HG02610 (cell line): ENCODE measurements around the gene TAAR1.

ENCODE experiments used
- ATAC-seq: cut with Tn5 transposase; IDR thresholded peaks from one replicate; pipeline ENCODE4 v1.9.1; 2021; ENCODE audit warnings: mild to moderate bottlenecking, moderate library complexity; ENCODE audit not compliant: unreplicated experiment

TAAR1 gene

GRCh38 chr6:132598473-132598872 lies 60.5 kb downstream of the TAAR1 start:
- no peak for ATAC-seq

DNA sequence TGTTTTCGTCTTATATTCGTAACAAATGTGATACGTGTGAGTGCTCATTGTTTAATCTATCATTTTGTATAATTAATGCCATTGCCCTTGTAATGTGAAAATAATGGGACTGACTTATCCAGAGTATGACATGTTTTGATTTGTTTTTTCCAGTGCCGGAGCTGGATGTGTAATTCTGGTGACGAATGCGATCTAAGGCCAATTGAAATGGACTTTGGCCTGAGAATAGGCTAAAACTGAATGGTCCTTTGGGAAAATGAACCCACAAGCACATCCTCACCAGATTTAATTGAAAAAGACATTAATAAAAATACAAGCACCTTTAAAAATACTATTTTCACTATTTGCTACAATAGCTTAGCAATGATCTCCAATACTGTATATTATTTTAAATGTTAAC lies 62.8 kb downstream of the TAAR1 start:
- no peak for ATAC-seq
